GM18511 (cell line): Measurements from ENCODE around the gene CRB2.
"Not testable (repeated sequence)": the region's sequence is repeated elsewhere in the genome, so short reads cannot be mapped to it uniquely, and the experiment has no call there.

ENCODE experiments used
- ATAC-seq: cut with Tn5 transposase; IDR thresholded peaks from one replicate; pipeline ENCODE4 v1.9.1; 2021; ENCODE audit warnings: mild to moderate bottlenecking, moderate library complexity; ENCODE audit not compliant: unreplicated experiment

Gene CRB2

DNA sequence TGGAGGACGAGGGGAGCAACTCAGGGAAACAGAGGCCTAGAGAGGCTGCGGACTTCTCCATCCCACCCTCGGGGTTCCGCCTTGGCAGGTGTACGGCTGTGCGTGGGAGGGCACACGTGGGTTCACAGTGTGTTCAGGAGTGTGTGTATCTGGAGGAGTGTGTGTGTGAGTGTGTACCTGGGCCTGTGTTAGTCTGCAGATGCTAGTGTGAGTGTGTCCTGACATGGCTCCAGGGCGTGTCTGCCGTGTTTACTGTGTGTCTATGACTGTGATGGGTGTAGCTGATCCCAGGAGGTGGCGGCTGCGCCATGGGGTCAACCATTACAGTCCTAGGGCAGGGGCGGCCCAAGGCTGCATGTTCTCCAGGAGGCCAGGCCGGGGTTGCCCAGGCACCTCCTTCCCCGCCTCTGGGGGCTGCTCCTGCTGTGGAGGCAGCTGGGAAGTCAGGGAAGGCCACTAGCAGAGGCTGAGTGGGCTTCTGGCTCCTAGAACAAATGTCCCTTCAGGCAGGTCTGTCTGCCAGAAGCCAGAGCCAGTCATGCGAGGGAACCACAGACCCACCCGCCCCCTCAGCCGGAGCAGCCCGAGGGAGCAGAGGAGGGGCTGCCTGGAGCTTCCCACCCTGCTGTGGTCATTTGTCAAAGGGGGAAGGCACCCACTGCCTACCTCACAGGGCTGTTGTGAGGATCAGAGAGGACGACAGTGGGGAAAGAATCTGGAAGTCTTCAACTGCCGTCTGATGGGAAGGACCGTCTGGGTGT, 21.4 kb downstream of the CRB2 start:
- ATAC-seq: no peak

DNA sequence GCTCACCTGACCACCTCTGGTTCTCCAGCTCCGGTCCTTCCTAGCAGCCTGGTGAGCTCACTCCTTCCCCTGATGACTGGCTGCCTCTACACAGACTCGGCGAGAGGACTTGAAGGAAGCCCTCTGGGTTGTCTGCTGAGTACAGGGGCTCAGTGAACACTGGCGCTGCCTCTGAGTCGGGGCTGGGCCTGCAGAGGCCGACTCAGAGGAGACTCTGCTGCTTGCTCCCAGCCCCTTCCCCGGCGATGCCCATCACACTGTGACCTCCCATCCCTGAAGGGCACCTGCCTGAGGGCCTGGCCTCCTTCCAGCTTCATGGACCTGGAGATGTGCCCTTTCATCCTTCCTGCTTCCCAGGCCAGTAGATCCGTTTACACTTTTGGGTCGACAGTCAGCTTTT, 22.0 kb downstream of the CRB2 start:
- ATAC-seq: no peak

DNA sequence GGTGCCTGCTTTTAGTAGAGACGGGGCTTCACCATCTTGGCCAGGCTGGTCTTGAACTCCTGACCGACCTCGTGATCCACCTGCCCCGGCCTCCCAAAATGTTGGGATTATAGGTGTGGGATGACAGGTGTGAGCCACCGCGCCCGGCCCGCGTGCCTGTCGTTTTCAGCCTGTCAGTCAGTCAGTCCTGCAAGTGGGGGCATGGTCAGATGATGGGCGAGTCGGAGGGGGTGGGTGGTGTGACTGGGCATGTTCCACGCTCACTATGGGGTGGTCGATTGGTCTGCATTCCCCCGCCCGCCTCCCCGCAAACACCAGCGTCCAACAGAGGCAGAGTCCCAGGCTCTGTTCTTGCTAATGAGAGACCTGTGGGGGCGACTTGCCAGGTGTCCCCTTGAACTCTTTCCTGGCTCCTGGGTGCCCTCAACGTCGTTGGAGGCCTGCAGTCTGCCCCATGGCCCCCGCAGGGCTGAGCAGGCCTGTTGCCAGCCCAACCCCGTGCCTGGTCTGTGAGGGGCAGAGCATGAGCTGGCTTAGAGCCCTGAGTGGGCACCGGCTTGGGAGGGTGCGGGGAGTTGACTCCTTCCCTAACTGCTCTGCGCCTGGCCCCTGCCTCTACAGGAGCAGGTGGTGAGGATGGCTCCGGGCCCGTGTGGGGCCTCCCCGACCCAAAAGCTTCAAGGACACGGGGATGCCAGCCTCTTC, 23.1 kb downstream of the CRB2 start:
- ATAC-seq: no peak

DNA sequence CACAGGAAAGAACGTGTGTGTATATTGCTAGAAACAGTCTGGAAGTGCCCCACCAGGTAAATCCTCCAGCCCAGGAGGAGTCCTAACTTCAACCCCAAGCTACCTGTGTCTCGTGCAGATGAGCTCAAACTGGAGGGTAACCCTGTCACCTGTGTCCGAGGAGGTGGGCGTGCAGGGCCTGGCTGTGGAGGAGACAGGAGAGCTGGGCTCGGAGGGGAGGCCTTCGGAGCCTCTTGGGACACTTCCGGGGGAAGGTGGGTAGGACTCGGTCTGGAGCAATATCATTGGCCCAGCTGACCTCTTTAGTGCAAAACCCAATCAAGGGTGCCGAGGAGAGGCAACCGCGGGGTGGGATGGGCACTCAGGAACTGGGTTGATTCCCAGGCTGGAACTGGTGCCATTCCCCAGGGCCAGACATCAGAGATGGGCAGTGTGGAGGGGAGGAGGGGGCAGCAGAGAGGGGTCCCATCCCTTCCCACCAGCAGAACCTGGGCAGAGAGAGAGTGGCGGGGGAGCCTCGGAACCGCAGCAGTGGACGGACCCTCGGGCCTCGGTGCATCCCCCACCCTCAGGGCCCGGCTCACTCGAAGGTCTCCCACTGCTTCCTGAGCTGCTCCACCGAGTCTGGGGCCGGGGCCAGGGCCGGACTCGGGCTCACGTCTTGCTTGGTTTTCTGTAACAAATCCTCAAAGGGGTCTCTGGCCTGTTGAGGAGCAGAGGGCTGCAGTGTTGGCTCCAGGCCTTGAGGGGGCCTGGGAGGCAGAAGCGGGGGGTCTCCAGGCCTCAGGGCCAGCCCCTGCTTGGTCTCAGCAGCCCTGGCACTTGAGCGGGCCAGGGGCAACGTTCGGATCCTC, 25.1 kb downstream of the CRB2 start:
- ATAC-seq: no peak

DNA sequence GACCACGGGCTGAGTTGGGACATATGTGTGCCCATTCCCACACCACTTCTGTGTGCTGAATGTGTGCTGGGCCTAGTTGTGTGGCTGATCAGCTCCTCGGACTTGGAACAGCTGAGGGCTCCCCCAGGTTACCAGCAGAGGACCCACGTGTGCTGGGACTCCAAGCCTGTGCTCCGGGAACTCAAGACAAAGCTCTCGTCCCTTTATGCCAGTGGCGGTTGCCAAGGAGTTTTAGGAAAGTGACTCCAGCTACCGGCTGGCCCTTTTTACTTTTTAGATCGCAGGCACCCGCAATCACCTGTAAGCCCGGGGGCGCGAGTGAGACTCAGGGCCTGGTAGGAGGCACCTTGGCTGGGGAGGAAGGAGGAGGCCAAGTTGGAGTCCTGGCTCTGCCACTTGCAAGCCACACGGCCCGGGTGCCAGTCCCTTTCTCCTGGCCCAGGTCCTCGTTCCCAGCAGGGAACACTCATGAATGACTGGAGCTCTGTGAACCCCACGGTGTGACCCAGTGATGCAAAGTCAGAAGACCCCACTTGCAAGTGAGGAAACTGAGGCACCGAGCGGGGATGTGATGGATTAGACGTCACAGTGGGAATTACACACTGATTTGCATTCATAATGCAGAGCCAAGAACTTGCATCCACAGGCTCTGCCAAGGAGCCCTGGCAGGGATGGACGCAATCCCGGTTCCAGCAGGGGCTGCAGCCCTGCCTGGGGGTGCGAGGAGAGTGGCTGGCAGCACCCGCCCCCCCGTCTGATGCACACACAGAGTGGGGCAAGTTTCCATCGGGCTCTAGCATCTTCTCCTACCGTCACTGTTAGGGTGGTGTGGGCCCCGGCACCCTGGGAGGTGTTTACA, 26.9 kb downstream of the CRB2 start:
- no peak for ATAC-seq

DNA sequence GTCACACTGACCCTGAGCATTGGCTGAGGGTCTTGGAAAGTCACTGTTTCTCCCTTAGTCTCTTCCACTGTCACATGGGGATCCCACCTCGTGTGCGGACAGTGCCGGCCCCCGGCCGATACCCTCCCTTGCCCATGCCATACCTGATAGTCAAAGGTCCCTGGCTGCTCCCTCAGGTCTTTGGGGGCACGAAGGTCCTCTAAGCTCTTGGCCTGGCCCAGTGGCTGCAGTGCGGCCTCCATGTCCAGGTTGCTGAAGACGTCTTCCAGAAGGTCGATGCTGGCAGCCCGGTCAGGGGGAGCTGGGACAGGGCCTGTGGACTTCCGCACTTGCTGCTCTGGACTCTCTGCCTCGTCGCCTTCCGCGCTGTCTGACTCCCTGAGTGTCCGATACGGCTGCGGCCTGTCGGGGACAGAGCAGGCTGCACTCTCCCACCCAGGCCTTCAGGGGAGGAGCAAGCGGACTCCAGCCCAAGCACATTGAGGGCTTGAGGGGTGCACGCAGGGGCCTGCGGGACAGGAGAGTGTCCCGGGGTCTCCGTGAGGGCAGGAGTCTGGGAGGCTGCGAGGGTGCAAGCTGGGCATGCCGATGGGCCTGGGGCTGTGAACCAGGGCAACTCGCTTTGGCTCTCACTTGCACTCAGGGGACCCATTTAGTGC, 27.6 kb downstream of the CRB2 start:
- ATAC-seq: no peak

DNA sequence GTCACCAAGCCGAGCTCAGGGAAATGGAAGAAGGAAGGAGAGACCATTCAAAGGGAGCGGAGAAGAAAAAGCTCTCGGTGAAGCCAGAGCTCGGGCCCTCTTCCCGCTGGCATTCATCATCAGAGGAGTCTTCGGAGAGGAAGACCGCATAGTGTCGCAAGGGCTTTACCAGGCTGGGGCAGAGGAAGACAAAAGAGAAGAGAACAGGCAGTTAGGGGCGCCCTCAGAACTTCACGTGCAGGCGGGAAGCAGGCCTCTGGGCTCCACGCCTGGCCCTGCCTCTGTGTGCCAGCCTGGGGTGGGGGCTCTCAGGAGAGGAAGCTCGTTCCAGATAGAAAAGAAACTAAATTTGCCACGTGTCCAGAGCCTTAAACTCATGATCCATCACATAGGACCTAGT, 31.7 kb downstream of the CRB2 start:
- no peak for ATAC-seq

DNA sequence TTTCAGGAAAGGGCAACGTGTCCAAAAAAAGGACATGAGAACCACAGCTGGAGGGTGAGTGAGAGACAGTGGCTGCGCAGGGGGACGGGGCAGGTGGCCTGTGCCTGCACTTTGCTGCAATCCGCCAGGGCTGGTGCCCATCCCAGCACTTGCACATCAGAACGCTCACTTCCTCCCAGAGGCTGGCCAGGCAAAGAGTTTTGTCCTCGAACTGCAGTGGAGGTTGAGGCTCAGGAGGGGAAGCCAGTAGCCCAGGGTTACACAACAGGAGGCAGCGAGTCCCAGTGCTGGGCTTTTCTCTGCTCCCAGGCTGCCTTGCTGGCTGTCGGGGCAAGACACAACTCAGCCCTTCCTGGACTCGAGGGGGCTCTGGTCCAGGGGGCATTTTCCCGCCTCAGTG, 33.1 kb downstream of the CRB2 start:
- ATAC-seq: no peak

DNA sequence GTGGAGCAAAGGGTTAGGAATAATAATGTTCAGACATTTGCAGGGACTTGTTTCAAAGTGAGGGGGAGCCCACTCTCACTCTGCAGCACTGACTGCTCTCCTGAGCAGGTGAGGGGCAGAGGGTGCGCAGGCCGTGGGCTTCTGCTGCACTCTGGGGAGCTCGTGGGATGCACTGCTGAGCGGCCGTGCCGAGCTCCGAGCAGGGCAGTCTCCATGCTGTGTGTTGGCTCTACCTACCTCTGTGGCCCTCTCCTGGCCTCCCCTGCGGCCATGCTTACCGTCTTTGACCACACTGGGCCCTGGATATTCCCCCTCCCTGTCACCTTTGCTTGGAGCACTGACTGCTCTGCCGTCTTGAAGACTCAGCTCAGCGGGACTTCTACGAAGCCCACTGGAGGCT, 33.7 kb downstream of the CRB2 start:
- ATAC-seq: no peak

DNA sequence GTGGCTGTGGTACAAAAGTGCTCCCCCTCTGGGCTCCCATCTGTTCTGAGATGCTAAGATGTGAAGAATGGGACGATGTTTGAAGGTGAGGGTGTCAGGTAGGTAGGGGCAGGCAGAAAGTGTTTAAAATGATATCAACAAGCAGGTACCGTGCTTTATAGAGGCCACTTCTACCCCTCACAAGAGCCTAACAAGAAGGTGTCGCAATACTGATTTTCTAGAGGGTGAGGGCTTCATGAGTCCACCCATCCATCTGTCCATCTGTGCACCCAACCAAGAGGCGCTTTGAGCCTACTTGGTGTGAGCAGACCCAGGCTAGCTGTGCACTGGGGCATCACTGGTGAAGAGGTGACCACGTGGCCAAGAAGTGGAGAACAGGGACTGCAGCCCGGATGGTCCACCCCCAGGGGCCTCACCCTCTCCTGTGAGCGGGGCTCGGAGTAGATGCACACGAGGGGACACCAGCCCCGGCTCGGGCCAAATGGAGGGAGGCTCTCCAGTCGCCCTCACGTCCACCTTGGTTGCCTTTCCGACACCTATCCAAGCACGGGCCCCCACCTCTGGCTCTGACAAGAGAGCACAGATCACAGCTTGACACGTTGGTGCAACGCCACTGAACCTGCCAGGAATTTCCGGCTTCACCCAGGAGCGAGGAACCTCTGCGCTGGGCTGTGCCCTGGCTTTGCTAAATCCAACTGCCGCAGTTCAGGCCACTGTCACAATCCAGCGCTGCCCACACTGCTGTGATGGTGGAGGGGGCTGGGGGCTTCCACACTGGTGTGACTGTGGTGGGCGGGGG, 34.5 kb downstream of the CRB2 start:
- no peak for ATAC-seq

DNA sequence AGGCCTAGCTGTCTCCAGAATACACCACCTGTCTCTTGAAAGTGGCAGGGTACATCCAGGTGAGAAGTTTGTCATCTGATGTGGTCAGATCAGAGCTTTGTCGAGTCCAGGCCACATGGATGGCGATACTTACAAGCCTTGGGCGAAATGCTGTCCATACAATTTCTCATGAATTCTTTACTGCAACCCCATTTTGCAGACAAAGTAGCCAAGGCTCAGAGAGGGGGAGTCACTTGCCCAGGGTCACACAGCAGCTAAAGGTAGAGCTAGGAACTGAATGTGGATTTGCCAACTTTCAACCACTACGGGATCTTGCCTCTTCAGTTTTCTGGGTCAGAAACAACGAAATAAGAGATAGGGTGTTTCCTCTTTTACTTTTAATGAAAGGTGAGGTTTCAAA, 35.2 kb downstream of the CRB2 start:
- ATAC-seq: no peak

DNA sequence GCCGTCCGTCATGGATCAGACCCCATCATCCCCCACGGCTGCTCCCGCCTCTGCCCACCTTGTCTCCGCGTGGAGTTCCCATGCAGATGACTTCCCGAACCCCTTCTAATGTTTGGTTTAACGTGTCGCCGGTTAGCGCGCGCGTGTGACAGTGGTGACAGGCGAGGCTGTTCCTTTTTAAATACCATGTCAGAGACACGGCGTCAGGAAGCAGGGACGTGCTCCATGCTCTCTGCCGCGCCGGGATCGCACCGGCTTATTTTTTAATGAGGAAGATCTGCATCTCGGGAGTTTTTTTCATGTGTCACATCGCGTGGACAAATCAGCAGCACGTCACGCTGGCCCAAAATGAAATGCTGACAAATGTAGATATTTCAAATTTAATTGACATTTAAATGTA, 35.9 kb downstream of the CRB2 start:
- no peak for ATAC-seq

DNA sequence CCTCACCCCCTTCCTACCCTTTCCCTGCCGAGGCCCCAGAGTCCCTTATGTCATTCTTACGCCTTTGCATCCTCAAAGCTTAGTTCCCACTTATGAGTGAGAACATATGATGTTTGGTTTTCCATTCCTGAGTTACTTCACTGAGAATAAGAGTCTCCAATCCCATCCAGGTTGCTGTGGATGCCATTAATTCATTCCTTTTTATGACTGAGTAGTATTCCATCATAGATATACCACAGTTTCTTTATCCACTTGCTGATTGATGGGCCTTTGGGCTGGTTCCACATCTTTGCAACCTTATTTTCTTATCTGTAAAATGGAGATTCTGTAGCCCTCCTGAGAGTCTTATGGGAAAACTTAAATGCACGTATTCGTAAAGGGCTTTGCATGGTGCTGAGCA, 36.8 kb downstream of the CRB2 start:
- ATAC-seq: no peak

DNA sequence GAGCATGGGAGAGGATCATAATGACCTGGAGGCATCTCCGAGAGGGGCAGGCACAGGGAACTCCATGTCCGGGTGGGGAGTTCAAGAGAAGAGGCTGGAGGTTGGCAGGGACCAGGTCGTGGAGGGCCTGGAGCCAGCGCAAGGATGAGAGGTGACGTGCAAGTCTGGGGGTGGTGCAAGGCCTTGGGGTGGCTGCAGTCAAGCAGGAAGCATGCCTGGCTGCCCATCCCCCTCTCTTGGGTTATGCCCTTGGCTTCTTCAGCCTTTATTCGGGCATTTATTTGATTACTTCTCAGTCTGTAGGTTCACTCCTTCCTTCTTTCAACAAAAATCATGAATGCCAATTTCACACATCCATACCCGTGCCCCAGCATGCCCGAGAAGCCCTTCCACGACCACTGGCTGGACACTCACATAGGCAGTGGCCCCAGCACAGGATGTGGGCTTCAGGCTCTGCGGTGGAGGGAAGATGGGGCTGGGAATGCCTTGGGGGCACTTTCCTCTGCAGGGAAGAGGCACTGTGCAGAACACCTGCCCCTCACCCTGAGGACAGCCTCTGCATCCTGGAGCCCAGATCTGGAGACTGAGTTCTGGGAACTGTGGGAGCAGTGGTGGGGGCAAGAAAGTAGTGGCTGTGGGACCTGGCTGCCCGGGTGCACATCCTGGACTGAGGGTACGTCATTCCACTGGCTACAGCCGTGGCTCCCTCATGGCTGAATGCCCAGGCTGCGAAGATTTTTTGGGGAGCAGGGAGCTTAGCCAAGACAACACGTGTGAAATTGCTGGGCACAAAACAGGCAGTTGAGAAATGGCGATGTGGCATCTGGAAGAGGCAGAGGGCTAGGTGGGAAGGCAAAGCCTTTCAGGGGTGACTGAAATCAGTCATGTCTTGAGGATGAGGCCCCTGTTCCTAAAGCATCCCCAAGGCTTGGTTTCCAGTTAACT, 38.6 kb downstream of the CRB2 start:
- ATAC-seq: no peak

DNA sequence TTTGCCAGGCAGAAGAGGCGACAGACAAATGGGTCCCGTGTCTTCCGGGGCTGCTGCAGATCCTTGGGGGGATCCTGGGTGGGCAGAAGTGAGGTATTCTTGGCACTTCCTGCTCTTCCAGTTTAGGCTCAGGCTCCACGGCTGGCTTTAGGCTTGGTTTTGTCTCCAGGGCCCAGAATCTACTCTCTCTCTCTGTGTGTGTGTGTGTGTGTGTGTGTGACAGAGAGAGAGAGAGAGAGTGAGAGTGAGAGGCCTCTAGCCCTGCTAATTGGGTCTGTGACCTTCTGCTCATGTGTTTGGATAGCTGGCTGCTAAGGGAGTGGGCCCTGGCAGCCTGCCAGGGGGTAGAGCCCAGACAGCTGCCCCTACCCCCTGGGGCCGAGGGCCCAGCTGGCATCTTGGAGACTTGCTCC, 39.3 kb downstream of the CRB2 start:
- no peak for ATAC-seq

DNA sequence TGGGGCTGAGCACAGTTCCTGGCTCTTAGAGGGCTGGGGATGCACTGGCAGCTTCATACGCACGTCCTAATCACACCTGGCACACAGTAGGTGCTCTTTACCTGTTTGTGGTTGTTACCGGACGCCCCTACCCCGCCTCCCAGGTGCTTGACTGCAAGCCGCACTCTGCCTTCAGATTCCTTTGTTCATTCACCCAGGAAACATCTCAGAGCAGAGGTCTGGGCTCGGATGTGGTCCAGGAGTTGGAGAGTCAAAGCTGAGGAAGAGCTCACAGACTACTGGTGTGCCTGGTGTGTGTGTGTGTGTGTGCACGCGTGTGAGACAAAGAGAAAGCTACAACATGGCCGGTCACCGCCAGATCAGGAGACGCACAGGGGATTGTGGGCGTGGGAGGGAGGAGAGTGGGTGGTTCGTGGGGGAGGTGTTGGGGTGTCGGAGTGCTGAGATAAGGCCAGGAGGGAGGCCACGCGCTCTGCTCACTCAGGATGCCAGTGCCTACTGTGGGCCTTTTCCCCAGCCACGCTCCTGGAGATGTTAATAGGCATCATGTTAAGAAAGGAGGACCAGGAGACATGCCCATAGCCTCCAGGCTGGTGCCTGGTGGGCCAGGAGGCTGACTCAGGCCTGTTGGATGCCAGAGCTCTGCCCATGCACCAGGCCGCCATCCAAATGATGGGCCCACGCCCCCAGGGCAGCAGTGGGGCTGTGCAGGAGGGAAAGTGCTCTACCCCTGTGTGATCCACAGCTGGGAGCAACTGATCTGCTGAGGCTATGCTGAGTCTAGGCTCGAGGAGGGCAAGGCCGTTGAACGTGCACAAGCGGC, 39.9 kb downstream of the CRB2 start:
- ATAC-seq: no peak

DNA sequence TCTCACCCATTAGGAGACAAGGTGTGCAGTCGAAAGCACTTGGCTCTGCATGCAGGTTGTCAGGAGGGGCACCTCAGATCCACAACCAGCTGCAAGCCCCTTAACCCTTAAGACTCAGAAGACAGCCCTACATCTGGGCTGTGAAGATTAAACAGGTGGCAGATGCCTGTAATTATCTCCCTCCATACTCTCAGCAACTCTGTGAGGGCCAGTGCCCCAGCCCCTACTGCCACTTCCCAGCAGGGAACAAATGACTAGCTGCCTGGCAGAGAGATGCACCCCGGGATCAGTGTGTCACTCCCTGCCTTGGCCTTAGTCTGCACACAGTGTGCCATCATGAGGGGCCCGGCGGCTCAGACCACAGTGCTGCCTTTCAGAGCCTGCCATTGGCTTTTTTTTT, 42.0 kb downstream of the CRB2 start:
- no peak for ATAC-seq

DNA sequence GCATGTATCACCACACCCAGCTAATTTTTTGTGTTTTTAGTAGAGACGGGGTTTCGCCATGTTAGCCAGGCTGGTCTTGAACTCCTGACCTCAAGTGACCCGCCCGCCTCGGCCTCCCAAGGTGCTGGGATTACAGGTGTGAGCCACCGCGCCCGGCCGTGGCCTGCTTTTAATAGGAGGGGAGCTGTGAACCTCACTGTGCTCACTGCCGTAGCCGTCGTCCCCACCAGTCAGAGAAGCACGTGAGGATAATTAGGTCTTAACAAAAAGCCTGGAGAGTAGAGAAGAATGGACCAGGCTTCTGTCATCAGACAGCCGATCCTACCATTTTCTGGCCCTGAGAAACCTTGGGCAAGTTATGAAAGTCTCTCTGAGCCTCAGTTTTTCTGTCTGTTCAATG, 42.9 kb downstream of the CRB2 start:
- ATAC-seq: not testable (repeated sequence)
